Stimulated activated CD4-positive, alpha-beta T cell treated with anti-CD3 and anti-CD28 coated beads, Interleukin-12 subunit alpha, Interleukin-12 subunit beta, amount 100 ng/mL, for 4 hours (primary cell): ENCODE data around the gene PTGFRN.

Source experiments
- DNase-seq: peaks from one replicate; pipeline ENCODE4 v3.0.0-alpha.2; 2020

PTGFRN gene

DNA sequence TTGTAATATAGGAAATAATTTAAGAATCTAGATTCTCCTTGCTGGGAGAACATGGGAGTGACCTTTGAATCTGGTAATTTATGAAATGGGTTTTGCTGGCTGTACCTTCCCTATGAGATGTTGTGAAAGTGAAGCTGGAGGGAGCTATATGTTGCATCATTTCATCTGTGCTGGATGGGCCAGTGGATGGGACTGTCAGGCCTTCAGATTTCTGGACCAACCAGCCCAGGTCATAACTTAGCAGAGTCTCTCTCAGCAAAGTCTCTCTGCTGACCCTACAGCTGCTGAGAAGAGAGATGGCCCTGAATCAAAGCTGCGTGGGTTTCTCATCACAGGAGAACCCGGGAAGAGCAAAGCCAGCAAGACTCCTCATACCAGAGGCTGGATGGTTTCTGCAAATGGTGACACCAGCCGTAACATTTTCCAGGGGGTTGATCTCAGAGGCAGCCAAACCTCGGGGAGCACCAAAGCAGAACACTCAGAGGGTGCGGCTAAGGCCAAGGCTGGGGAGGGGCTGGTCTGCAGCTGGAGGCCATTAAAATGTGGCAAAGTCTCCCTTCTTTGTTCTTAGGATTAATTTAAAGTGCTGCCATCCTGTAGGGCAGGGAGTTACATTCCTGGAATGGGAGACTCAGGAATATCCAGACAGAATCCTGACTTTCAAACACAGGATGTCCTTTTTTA is 18.2 kb upstream of the PTGFRN start:
- DNase-seq: no peak

DNA sequence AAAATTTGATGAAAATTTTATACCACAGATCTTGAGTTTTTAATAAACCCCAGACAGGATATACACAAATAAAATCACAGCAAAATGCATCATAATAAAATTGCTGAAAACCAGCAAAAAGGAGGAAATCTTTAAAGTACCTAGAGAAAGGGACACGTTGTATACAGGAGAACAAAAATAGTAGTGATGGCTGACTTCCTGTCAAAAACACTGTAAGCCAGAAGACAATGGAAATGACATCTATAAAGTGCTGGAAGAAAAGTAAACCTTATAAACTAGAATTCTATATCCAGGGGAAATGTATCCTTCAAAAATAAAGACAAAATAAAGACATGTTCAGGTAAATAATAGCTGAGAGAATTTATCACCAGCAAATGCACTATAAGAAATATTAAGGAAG is 14.6 kb upstream of the PTGFRN start:
- DNase-seq: no peak

DNA sequence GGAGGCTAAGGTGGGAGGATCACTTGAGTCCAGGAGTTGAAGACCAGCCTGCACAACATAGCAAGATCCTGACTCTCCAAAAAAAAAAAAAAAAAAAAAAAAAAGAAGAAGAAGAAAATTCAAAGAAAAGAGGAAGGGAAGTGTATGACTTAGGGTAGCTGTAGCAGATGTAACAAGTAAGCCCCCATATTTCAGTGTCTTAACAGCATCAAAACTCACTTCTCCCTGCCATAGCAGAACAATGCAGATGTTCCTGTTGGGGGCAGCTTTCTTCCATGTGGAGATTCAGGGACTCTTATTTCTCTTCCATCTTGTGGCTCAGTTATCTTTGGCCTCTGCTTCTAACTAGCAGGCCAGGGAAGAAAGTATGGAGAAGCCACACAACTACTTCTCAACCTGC is 10.2 kb upstream of the PTGFRN start:
- no peak for DNase-seq

DNA sequence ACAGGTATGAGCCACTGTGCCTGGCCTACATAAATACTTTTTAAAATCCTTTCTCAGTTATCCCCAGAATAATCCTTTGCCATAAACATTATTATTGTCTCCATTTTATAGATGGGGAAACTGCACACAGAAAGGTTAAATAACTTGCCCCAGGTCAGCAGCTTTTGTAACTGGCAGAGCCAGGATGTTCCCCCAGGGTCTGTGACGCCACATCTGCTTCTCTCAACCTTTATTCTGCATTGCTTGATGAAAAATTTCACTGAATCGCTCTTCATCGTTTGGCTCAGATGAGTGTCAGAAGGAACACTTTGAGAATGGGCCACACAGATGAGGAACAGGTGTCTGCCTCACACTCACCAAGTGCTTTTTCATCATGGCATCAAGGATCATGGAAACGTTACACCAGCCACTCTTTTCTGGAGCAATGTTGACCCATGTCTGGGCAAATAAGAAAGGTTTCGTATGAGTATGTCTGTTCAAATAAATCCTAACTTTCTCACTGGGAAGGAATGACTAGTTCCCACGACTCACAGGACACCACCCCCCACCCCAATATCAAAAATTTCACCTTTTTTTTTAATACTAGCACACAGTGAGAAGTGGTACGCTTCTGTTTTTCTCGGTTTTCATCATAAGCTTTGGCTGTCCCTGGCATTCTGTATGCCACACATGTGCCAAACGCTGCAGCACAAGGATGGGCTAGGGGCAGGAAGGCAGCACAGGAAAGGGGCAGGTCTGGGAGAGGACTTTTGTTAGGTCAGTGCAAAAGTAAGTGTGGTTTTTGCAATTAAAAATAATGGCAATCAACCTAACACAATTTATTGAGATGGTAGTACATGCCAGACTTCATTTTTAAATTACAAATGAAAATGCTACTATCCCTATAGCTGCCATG is 9.0 kb upstream of the PTGFRN start:
- DNase-seq: no peak

DNA sequence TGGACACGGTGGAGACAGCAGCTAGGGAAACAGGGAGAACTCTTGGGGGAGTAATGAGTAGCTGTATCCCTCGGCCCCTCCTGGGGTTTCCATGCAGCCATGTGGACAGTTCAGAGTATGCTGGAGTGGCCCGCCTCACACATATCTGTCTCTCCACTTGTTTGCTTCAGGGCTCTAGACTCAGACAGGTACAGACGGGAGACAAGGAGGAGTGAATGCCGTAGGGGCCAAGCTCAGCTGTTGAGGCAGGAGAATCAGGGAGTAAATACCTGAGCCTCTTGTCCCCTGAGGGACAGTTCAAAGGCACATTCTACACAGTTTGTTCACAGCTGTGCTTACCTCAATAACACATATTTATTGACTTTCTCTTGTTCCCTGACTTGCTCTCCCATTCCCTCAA is 7.7 kb upstream of the PTGFRN start:
- no peak for DNase-seq

DNA sequence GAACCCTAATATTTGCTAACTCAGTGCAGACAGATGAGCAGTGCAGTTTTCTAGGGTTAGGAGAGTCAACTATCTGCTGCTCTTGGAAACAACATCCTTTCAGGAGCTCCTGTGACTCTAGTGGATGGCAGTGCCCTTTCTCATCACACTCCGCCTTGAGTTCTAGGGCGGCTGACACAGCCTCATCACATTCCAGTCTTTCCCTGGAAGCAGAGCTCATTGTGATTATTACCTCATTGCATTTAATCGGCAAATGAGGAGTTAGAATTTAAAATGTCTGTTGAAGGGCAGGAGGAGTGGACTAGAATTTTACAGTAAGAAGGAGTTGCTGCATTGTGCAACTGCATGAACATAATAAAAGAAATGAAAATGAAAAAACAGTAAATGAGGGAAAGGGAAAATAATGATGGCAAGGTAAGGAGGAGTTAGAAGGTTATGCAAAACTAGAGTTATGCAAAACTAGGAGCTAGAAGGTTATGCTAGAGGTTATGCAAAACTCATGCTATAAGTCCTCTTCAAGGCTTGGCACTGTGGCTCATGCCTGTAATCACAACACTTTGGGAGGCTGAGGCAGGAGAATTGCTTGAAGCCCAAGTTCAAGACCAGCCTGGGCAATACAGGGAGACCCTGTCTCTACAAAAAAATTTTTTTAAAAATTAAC is 6.9 kb upstream of the PTGFRN start:
- no peak for DNase-seq

DNA sequence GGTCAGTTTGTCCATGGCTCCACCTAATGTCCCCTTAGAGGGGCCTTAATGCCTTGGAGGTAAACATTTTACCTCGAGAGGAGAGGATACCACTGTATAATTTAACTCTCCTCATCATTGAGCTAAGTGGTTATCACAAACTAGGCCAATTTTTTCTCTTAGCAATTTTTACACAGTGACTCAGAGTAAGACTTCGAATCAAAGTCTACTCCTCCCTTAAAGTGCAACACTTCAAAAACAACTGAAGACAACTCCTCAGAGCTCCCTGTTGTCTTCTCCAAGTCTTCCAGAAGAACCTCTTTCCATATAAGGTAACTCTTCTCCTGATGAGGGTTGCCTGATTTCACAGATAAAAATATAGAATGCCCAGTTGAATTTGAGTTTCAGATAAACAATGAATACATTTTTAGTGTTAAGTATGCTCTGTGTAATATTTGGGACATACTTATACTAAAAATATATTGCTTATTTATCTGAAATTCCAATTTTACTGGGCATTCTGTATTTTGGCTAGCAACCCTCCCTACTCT is 4.9 kb upstream of the PTGFRN start:
- no peak for DNase-seq

DNA sequence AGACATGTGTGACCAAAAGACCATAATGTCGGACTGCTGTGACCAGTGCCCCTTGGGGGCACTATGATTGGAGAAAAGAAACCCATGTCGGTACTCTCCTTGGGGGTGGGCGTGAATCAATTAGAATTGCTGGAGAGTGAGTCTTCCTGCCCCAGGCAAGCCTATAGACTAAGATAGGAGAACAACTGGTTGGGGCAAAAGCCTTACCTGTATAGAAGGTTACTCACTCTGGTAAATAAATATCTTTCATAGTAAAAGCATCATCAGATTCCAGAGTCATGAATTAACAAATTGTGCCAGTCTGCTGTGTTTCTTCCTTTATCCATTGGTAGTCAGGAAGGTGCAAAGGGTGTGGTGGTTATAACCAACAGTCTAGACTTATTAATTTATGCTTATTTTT is 2.9 kb upstream of the PTGFRN start:
- DNase-seq: no peak

DNA sequence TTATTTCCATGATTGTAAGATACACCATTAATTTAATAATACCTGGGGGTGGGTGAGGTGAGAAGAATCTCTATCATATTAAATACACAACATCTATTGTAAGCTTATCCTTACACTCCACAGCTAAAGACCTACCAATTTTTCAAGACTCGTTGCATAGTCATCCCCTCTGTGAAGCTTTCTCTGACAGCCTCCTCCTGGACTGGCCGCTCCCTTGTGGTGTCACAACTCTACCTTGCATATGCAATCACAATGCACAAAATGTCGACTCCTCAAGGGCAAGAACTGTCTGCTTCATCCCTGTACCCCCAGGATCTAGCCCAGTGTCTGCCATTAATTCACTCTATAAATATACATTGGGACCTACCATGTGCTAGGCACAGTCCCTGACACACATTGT is 2.4 kb upstream of the PTGFRN start:
- DNase-seq: no peak

DNA sequence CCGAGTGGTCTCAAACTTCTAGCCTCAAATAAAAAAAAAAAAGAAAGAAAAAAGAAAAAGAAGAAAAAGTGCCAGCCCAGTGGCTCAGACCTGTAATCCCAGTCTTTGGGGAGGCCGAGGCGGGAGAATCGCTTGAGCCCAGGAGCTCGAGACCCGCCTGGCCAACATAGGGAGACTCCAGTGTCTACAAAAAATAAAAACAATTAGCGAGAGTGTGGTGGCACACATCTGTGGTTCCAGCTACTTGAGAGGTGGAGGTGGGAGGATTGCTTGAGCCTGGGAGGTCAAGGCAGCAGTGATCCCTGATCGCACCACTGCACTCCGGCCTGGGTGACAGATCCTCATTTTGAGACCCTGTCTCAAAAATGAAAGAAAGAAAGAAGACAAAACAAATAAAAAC is 1.4 kb upstream of the PTGFRN start:
- no peak for DNase-seq

DNA sequence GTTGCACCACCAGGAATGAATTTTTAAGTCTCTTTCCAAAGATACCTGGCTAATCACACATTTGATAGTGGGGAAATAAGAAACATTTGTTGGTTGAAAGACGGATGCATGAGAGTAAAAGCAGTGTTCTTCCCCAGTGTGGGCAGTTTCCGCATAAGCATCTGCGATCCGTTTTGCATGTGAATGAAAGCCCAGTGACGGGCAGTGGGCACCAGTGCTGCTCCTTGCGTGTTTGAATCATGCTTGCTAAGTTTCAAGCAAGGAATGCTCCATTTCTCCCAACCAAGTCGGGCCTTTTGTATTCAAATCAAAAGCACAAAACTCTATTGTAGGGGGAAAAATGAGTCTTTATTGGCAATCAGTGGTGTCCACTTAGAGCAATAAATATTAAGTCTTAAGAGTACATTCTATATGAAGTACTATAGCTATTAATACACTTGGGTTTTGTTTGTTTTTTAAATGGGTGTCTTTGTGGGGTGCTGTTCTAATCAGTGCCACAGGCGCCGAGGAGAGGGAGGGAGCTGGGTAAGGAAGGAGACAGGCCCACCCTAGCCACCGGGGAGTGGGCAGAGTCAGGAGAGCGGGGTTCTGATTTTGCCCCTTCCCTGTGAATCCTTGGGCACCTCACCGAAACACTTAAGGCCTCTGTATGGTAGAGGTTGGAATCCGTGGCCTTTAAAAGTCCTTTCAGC is 750 bp upstream of the PTGFRN start:
- DNase-seq: no peak

DNA sequence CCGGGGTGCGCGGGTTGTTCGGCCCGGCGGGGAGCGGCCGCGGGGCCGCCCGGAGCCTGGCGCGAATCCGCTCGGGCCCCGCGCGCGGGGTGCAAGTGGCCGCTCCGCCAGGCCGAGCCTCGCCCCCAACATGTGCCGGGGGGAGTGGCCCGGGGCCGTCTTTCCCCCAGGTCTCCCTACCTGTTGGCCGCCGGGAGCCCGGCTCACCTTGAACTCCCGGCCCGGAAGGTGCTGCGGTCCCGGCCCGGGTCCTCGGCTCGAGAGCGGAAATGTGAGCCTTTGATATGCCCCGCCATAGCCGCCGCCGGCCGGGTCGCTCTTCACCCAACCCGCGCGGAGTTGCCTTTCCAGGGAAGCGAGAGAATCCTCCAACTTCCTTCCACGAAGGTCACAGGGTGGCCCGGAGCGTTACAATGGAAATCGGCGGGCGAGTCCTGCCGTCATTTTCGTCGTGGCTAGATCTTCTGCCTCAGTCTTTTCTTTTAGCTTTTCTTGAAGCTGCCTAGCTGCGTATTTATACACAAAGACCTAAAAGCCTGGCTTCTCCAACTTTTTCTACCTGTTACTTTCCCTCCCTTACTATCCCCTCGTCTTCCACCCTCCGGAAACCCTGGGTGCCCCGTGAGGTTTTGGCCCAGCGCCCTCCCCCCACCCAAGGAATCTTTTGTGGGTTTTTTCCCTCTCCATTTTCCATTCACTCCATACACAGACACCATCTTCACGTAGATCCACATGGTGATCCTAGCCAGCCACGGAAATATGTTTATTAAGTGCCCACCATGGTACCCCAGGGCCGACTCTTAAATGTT is 867 bp downstream of the PTGFRN start:
- peak; percentile 47 for DNase-seq

DNA sequence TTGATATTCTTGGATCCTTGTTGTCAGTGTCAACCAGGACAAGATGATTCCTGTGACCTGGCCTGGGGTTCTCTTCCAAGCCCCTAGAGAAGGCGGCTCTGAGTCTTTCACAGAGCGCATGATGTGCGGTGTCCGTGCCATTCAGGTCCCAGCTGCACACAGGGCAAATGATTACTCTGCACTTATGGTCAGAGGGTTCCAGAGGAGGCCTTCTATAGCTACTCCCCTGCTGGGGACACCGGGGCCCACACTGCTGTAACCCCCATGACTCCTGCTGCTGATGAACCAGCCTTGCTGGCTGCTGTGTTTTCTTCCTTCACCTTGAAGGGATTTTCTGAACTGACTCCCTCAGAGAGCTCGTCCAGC is 1.5 kb downstream of the PTGFRN start:
- no peak for DNase-seq

DNA sequence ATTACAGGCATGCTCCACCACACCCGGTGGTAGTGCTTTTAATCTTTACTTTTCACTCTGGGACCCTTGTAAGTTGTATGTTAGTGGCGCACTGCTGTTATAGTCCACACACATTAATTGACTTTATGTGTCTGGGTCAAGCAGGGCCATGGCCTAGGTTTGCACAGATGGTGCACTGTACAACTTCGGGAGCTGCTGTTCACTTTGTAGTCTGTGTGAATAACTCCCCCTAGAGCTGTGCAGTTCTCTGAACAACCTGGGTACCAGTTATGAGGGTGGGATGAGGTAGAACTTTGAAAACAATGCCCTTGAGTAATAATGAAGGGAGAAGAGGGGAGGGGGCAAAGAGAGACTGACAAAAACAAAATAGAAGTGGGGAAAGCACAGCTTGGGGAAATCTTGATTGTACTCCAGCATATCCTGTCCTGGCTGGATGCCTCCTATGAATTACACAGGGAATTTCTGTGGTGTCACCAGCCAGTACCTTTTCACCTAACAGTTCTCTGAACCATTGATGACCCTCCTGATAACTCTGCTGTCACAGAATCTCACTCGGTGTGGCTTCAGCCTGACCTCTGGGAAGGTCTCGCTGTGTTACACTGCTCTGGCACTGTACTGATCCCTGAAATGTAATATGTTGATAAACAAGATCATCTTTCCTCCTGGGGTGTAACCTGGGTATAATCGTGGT is 2.2 kb downstream of the PTGFRN start:
- no peak for DNase-seq

DNA sequence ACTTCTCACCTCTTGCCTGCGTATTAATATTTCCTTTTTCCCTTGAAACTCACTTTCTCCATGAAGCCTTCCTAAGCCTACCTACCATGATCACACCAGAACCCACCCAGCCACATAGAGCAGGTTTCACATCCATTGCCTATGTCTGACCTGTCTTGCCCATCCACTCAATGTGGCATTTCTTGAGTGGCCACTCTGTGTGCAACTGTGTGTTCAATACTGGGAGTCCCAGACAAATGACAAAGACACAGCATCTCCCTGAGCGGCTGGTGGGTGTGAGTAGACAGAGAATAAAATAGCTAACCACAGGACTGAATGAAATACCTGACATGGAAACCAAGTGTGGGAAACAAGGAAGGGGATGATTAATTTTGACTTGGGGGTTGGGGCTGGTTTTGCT is 3.1 kb downstream of the PTGFRN start:
- no peak for DNase-seq

DNA sequence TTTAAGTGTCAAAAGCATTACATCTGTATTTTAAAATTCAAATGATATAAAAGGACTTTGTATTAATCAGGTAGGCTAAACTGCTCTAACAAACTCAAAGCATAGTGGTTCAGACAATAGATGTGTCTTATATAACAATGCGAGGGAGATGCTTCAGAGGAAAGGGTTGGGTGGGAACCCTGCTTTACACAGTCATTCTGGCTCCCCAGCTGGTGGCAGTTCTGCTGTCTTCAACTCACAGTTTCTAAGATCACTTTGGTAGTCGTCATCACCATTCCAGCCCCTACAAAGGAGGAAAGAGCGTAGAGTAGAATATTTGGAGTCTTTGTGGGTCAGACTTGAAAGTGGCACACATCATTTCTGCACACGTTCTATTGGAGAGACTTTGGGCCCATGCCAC is 4.2 kb downstream of the PTGFRN start:
- DNase-seq: no peak

DNA sequence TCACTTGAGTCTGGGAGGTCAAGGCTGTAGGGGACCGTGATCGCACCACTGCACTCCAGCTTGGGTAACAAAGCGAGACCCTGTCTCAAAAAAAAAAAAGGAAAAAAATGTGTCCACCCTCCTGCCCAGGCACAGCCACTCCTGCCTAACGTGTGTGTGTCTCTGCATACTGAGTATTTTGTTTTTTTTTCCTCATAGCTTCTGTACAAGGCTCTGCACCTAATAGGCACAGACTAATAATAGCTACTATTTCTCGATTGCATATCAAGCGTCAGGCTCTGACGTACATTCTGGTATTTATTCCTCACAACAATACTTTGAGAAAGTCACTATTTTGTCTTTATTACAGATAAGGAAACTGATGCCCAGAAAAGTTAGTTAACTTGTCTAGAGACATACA is 5.0 kb downstream of the PTGFRN start:
- no peak for DNase-seq

DNA sequence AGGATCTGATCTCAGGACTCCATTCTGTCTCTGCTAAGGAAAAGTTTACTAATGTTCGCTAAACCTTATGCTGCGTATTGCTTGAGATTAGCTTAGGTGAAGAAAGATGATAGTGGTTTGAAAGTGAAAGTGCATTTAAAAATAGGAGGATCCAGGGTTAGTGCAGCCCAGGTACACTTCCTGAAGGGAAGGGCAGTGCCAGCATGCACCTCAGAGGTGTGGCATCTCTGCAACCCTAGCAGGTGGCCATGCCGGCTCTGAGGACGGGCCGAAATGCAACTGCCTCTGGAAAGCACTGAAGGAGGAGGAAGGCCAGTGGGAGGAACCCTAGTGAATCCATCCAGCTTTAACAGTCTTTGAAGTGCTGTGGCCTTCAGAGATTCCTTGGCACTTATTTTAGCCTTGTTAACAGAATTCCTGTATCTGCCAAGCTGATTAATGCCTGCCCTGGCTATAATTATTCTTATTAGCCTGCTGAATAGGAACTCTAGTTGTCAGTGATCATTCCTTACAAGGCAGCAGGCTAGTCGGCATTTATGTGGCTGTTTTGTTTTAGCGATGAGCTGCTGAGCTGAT is 5.5 kb downstream of the PTGFRN start:
- no peak for DNase-seq

DNA sequence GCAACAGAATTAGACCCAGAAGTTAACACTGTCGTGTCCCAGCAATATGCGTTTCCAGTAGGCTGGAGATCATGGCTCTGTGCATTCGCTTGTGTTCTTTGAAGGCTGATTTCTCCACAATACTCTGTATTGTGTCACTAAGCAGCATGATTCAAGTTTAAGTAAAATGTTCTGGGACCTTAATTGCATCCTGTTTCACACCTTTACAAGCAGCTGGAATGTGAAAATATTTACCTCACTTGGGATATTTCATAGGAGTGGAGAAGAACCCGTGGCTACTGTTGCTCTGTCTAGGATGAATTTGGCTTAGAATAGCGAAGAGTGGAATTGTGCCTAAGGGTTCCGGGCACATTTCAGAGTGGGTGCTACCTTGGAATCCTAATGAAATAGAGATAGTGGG is 6.3 kb downstream of the PTGFRN start:
- no peak for DNase-seq

DNA sequence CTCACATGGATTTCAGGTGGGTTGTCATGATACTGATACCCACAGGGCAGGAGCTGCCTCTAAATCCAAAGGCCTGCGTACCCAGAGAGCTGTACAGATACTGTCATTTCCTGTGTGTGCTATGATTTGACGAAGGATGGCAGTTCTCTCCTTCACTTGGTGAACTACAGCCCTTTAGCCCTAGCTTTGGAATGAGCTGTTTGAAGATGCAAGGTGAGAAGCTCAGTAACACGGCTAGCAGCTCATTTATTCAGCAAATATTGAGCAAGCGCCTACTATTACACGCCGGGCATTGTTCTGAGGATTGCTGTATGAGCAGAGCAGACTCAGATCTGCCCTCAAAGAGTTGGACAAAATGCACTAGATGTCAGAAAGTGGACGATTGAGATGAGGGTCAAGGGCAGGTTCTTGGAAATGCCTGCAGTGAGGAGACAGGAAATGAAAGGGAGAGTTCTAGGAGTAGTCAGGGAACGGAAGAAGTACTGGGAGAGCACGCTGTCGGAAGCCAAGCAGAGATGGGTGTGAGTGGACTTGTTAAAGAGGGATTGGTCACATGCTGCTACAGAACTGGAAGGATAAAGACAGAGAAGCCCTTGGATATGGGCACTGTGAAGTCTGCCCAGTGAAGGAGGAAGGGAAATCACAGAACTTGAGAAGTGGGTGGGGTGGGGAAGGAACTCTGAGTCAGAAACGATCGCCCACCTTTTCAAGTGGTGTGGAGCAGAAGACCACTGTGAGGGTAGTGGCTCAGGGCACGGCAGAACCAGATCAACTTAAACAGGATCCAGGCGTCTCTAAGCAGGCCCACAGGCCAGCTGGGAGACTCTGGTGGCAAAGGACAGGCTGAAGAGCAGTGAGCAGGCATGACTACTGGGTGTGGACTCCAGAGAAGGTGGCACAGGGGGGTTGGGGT is 7.1 kb downstream of the PTGFRN start:
- no peak for DNase-seq
